ENCODE results near the gene ADSS2.
"Not testable (repeated sequence)": the region's sequence is repeated elsewhere in the genome, so short reads cannot be mapped to it uniquely, and the experiment has no call there.

The ADSS2 gene

DNA sequence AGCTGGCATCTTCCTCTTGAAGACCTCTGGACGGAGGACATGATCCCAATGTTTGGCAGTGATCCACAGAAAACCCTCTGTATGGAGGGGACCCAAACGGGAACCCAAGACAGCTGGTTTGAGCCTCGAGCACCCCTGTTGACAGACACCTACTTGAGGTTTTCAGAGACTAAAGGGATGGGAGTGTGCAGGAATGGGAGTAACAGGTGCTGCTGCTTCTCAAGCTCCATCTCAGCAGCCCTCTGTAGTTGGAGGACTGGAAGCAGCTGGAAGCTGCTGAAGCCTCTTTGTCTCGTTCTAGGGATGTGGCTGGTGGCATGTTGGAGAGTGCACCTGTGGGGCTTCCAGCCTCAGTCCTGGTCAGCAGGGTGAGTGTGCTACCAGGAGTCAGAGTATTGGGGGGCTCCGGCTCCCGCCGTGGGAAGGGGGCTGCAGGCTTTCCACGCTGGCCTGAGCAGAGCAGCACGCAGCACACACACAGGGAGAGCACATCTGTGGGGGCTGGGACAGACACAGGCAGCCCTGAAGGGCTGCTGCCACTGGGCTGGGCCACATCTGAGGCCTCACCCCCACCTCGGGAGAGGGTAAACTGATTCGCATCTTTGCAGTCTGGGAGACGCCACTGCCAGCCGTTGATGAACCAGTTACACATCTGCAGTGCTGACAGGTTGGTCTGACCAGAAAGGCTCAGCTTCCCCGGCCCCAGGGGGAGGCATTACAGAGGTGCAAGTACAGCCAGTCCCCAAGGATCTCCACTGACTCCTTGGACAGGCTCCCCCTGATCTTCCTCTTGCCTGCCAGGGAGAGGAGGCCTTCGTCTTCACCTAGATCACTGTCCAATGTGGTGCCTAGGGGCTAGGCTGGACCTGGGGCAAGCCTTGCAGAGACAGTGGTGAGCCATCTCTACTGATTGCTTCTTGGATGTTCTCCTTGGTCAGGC is 56.6 kb downstream of the ADSS2 start:
- DNase-seq, result no peak

DNA sequence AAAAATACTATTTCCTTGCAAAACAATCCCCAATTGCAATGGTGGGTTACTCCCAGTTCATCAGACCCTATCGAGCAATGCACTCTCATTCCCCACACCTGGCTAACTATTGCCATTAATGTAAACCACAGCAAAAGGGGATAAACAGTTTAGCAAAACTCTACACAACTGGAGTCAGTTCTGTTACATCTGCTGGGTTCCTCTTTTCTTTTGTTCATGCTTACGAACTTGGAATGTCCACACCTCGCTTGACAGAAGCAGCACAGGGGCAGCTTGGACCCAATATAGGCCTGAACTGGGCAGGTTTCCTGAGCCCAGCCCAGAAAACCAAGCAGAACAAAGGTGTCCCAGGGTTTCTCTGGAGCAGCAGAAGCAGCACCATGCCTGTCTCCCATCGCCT is 57.4 kb downstream of the ADSS2 start:
- DNase-seq, result no peak

DNA sequence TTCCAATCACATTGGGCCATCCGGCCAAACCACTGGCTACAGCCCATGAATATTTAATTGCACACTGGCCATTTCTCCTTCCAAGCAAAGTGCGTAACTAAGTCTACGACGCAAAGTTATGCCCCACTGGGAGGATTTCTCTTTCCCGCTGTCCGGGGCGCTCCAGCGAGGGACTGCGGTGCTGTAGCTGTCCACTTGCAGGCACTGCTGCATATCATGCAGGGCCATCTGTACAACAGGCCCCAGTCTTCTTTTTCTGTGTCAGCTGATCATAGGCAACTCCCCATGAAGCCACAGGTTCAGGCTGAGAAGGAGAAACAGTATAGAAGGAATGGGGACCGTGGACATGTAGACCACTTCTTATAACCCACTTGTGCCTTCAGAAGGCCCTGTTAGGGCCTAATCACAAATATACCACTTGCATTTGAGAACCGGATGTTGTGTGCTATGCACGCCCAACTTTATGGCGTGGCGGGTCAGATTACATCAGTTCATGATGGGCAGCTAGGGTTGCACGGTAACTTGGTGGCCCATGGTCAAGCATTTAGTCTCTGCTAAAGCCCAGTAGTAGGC is 58.0 kb downstream of the ADSS2 start:
- DNase-seq, result no peak

DNA sequence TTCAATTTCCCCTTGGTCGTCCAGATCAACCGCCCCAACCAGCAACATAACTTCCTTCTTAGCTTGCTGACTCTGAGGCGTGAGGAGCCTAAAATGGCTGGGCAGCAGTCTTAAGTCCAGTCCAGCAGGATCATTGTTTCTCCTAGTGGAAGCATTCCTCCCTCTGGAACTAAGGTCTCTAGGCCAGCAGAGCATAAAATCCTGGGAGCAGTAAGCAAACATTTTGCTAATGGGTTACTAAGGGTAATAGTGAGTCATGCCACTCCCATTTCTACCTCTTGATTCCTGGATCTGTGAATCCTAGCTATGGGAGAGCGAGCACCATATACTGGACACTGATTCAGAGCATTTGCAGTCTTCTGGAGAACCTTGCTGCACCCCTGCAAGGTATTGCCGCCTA is 59.9 kb downstream of the ADSS2 start:
- DNase-seq, result peak; percentile 24

DNA sequence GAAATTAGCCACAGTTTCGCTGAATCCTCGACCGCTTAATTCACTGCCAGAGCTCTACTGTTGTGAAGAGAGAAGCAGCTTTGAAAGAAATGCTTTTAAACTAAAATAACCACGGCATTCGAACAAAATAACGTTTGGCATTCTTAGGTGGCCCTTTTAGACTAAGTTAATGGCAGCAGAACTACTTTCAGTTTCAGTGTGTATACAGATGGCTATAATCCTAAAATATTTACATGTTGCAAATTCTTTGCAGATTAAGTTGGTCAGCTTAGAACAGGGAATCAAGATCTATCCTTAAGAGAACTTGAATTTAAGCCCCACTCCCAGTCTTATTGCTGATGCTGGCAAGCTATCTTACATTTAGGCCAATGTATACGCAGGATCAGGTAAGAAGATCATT is 62.7 kb downstream of the ADSS2 start:
- DNase-seq, result no peak

DNA sequence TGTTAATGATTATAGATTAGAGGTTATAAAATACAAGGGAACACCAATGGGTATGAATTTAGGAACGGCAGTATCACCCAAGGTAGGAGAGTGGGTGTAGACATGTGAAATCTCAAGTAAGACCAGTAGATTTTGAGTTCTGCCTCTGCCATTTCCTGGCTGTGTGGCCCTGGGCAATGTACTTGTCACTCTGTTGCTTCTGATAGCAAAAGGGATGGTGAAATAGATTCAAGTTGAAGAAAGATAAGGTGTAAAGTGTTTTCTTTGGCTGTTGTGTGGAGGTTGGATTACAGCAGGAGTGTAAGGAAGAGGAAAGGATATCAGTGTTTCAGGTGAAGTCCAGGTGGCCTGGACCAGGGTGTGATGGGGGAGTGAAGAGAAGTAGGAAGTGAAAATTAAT is 64.3 kb downstream of the ADSS2 start:
- no peak for DNase-seq

DNA sequence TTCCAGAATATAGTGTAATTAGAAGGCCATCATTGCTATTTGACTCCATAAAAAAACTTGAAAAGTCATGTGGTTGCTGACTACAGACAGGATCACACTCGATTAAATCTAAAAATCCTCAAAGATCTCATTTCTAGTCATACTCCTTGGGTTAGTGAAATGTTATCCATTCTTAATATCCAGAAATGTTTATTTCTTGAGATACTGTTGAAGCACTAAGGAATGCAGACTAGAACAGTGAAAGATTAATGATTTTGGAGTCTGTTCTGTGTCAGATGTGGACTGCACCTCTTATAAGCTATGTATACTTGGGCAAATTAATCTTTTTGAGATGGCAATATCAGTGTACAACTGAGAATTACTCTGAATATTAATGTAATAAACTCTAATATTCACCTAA is 65.1 kb downstream of the ADSS2 start:
- DNase-seq, result no peak

DNA sequence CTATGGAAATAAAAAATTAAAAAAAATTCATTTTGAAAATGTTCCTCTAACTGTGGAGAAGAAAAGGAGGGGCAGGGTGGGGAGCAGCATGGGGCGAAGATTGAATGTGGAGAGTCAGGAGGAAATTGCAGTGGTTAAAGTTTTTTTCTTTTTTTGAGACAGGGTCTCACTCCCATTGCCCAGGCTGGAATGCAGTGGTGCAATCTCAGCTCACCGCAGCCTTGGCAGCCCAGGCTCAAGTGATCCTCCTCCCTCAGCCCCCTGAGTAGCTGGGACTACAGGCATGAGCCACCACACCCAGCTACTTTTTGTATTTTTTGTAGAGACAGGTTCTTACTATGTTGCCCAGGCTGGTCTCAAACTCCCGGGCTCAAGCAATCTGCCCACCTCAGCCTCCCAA is 67.6 kb downstream of the ADSS2 start:
- DNase-seq, result peak; percentile 7

DNA sequence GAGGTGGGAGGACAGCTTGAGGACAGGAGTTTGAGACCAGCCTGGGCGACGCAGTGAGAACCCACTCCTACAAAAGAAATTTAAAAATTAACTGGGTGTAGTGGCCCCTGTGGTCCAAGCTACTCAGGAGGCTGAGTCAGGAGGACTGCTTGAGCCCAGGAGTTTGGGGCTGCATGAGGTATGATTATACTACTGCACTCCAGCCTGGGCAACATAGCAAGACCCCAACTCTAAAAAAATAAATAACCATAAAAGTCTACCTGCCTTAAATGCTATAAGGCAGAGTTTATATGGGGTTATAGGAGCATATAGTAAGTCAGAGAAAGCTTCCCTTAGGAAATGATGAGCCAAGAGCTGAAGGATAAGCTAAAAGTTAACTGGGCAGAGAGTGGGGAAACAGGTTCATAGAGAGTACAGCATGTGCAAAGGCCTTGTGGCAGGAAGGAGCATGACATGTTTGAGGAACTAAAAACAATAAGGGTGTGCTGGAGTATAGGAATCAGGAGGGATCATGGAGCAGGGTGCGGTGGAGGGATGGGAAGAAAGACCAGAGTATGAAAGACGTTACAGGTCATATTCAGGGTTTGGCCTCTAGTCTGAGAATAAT is 68.3 kb downstream of the ADSS2 start:
- DNase-seq, result no peak

DNA sequence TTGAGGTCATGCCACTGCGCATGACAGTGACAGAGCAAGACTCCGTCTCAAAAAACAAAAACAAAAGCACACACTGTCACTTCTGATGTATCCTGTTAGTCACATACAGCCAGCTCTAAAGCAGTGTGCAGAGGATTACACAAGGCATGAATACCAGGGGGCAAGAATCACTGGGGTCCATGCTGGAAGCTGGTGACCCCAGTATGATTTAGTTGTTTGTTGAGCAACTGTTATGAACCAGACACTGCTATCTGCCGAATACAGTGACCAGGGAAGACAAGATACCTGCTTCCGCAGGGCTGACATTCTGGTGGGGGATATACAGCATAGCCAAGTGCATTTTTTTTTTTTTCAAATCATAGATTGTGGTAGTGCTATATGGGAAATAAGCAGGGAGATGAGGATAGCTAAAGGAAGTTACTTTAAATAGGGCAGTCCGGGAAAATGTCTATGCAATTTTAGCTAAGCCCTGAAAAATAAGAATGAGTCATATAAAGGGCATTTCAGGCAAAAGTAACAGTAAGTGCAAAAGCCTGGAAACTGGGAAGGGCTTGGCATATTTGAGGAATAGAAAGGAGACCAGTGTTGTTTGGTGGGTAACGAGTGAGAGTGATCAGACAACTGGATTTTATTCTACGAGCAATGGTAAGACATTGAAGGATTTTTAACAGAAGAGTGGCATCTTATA is 69.7 kb downstream of the ADSS2 start:
- DNase-seq, result peak; percentile 81

DNA sequence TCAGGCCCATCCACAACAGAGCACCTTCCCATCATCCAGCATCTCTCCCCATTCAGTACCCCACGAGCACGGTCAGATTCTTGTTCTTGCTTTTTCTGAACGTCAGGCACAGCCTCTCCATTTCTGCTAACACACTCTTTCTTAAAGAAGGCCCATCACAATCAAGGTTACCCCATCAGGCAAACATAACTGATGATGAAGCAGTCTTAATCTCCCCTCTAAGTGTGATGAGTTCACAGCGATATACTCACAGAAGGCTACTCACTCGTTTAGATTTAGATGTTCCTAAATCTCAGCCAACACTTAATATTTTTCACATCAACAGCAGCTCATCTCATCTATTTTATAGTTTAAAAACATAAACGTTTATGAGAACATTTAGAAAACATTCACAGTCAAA is 75.6 kb downstream of the ADSS2 start:
- no peak for DNase-seq

DNA sequence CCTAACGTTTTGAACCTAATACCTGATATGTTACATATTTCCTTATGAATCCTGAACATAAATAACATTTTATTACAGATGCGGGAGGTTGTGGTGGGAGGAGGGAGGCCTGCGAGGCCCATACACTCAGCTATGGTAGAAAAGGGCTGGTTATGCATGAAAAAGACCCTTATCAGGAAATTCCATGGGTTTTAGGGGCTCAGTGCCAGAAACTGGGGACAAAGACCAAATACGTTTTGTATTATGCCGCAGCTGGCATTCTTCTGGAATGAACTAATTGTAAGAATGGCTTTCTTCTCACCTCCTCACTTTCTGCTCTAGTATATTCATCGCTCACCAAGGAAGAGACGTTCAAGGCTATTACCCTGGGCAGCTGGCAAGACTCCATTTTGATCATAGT is 76.7 kb downstream of the ADSS2 start:
- DNase-seq, result no peak

DNA sequence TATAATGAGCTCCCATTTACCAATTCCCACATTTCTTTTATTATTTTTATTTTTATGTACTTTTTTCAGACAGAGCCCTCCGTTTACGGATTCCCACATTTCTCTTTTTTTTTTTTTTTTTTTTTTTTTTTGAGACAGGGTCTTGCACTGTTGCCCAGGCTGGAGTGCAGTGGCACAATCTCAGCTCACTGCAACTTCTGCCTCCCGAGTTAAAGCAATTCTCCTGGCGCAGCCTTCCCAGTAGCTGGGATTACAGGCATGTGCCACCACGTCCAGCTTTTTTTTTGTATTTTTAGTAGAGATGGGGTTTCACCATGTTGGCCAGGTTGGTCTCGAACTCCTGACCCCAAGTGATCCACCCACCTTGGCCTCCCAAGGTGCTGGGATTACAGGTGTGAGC is 77.2 kb downstream of the ADSS2 start:
- DNase-seq, result not testable (repeated sequence)

DNA sequence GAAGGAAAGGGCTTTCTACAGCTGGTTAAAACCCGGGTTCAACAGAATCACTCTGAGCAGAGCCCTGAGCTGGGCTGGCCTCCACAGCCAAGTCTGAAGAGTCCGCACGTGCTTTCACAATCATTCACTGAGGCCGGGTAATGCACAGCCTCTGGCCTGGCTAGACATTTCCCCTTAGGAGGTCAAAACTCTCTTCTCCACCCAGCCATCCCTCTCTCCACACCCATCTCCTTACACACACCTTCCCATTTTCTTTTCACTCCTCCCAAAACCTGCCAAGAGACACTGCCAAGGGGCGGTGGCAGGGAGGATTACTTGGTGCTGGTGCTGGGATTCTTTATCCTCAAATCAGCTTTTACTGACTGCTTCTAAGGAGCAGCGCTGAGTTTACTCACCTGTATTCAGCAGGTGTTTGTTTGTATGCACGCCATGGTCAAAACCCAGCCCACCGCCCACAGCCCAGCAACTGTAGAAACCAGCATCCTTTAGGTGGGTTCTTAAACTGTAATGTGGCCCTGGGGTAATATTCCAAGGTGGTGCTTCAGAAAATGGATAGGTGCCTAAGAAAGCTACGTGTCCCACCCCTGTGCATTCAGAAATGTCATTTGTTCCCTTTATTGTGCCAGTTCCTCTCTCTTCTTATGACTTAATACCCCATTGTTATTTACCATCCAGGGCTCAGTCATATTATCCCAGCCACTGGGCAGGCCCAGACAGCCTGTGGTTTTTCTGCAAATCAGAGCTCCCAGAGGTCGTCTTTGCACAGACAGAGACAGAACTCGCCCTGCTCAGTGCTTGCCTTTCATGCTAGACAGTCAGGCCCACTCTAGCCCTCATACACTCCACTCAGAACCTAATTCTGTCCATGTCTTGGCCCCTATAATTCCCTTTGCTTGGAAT is 80.2 kb downstream of the ADSS2 start:
- no peak for DNase-seq

DNA sequence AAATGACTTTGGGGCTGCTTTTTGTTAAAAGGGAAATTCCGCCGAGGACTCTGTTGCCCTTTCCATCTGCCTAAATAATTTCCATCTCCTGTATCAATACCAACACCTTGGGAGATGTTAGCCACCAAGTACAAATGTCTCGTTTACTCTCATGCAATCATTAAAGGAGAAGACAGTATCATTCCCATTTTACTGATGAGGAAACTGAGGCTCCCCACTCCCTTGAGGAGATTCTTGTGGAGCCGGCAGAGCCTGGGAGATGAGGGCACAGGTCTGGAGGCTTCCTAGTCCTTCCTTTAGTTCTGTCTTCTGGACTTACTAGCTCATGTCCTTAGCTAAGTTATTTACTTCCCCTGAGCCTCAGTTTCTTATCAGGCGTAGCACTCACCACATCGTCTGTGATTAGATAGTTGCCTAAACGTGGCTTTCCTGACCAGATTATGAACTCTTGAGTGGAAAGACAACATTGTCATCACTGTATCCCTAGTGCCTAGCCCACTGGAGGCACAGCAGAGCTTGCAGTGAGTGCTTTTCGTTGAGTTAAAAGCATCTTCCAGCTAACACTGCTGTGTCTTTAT is 81.6 kb downstream of the ADSS2 start:
- DNase-seq, result no peak

DNA sequence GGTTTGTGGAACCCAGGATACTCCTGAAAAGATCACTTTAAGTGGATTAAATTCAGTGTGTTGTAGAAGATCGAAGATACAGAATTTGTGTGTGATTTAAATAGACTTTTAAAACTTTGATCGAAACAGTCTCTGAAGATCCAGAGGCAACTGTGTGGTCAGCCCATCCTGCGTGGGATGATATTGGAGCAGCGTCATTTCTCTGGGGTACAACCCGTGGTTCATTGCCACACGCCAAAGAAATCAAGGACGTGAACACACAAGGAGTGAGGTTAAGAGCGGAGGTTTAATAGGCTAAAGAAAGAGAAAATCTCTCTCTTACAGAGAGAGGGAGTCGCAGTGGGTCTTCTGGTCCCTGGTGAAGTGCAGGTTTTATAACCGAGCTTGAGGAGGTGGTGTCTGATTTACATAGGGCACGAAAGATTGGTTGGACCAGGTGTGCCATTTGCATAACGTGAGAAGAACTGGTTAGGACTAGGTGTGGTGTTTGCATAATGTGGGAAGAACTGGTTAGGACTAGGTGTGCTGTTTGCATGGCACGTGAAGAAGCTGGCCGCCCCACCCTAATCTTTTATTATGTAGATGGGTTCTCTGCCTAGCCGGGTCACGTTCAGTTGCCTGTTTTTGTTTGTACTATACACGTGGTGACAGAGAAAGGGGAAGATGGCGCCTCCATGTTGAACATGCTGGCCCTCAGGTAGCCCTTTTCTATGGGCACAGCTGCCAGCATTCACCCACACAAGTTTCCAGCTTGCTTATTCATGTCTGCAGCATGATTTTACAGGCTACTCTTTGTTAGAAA is 82.3 kb downstream of the ADSS2 start:
- no peak for DNase-seq

DNA sequence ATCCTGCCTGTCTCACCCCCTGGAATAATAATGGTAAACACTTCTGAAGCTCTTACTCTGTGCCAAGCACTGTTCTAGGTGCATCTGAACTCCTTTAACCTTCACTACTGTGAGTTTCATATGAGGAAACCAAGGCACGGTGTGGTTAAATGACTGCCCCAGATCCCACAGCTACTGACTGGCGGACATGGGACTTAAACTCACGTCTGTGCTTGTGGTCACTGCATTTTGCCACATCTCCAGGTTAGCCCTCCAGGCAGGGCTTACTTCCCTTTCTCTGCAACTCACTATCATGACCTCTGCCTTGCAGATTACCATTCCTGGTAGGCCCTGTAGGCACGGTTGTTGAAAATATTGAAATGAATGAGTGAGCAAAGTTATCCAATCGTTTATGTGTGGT is 83.4 kb downstream of the ADSS2 start:
- DNase-seq, result no peak

DNA sequence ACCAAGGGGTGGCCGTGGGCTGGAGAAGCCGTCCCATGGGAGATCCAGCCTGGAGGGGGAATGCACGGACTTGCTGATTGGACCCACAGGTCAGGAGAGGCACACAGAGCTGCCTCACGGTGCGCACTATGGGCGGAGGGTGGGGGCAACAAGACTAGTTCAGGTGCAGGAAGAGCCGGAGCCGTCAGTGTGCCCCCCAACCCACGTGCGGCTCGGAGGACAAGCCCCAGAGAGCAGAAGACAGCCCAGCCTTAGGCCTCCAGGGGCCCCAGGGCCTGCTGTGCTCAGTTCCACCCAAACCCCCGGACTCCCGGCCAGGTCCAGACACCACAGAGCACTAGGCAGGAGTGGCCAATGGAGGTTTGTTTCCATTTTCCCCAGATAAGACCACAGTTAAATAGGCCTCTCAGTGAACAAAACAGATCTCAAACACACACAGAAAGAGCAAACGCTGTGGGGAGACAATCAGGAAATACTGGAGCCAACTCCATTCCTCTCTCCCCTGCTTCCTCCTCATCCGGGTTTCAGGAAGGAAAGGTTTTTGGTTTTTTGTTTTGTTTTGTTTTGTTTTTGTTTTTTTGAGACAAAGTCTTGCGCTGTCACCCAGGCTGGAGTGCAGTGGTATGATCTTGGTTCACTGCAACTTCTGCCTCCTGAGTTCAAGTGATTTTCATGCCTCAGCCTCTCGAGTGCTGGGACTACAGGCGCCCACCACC is 84.2 kb downstream of the ADSS2 start:
- DNase-seq, result no peak

DNA sequence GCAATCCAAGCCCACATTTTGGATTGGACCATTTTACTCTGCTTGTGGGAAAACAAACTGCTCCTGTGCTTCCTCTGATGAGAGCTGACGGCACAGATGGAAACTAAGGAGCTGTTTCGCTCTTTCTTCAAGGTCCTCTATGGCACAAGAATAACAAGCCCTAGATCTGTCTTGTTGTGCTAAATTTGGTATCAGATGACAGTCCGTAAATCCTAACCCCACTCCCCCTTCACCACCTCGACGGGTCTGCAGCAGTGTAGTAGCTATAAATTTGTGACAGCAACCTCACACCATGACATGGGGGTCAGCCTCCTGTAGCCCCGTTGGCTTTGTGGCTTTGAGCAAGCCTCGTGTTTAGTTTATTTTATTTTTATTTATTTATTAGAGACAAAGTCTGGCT is 85.9 kb downstream of the ADSS2 start:
- DNase-seq, result no peak

DNA sequence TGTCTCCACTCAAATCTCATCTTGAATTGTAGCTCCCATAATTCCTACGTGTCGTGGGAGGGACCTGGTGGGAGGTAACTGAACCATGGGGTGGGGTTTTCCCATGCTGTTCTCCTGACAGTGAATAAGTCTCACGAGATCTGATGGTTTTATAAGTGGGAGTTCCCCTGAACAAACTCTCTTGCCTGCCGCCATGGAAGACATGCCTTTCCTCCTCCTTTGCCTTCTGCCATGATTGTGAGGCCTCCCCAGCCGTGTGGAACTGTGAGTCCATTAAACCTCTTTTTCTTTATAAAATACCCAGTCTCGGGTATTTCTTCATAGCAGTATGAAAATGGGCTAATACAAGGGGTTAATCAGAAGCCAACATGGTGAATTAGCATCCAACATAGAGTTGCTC is 86.4 kb downstream of the ADSS2 start:
- DNase-seq, result not testable (repeated sequence)

DNA sequence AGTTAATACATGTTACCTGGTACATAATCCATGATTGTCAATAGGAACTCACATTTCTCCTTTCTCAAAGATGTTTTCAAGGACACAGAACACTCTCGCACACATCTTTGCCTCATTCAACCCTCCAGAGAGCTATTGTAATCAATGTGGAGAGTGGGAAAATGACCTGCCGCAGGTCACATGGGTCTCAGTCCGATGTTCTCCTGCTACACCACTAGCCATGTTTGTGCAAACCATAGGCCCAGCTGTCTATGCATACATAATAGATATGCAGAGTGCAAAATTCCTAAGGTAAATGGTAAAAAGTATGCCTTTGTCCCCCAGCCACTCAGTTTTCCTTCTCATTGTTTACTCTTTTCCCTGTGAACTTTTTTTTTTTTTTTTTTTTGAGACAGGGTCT is 89.2 kb downstream of the ADSS2 start:
- DNase-seq, result no peak

Measured in fibroblast of skin of right biceps (primary cell).